Esophagus muscularis mucosa (tissue), 4 donors: ENCODE results near the gene CIT. TPM values are rescaled to one million over a fixed set of nuclear protein-coding genes. Genes with fewer than 3 reads are reported as not detected.

Experiments
- DNase-seq: peaks from one replicate; pipeline ENCODE4 v3.0.0-alpha.2; 2017; ENCODE audit errors: extremely low spot score
- H3K27ac ChIP-seq, 4 donors: fragments of 200-600 bp; sonication (generic); replicated peaks in 1 of 4; 1 replicate in 3 of 4; 2 replicates in 1 of 4; pipeline ENCODE4 v1.5.1; 2016 to 2019; ENCODE audit warnings: mild to moderate bottlenecking in 1 of 4
- H3K27me3 ChIP-seq, 4 donors: fragments of 200-600 bp; sonication (generic); one replicate each; pipeline versions ENCODE4 v1.5.1 to v1.6.0; 2016 to 2019
- H3K36me3 ChIP-seq, 4 donors: fragments of 200-600 bp; sonication (generic); one replicate each; pipeline ENCODE4 v1.5.1; 2016 to 2019
- H3K4me1 ChIP-seq, 4 donors: fragments of 200-600 bp; sonication (generic); one replicate each; pipeline ENCODE4 v1.5.1; 2016 to 2019
- H3K4me3 ChIP-seq, 4 donors: fragments of 200-600 bp; sonication (generic); 1 replicate in 2 of 4; 2 replicates in 2 of 4; pipeline ENCODE4 v1.5.1; 2016 to 2019; ENCODE audit warnings: mild to moderate bottlenecking in 4 of 4, moderate library complexity in 1 of 4
- H3K9me3 ChIP-seq, 4 donors: fragments of 200-600 bp; sonication (generic); 1 replicate in 3 of 4; 2 replicates in 1 of 4; pipeline ENCODE4 v1.5.1; 2016 to 2019
- EP300 ChIP-seq: sonication (generic); formaldehyde crosslinking; IDR thresholded peaks from one replicate; pipeline ENCODE4 v1.6.1; 2017; ENCODE audit warnings: antibody characterized with exemption
- POLR2A ChIP-seq: fragments of 450-650 bp; IDR thresholded peaks from one replicate; pipeline ENCODE4 v1.6.1; 2017; ENCODE audit warnings: antibody characterized with exemption, moderate library complexity, mild to moderate bottlenecking, low read depth
- POLR2AphosphoS5 ChIP-seq, 2 donors: sonication (generic); formaldehyde crosslinking; IDR thresholded peaks; one replicate each; pipeline ENCODE4 v1.6.1; 2017; ENCODE audit warnings: antibody characterized with exemption in 2 of 2
- WGBS: methylation state at CpG from one replicate; pipeline ENCODE4 v1.1.5; 2018; 5-methylcytosine and 5-hydroxymethylcytosine counted together
- intact Hi-C: fragments of 100-400 bp; cut with DNase I; formaldehyde crosslinking; loops from one replicate; pipeline ENCODE4 v1.15.1; 2023
- total RNA-seq, 4 donors: library from RNA; depleted of rRNA; stranded (reverse); fragments of >200 nt; gene quantifications; one replicate each; pipeline versions ENCODE4 v1.1.0 to v1.2.1, GENCODE V29; 2016
- TF ChIP-seq, protein P1 (sequence below), 3 experiments: fragments of 200-600 bp in 2 of 3; fragments of 450-650 bp in 1 of 3; sonication (generic) in 2 of 3; IDR thresholded peaks; one replicate each; pipeline ENCODE4 v1.5.1; 2017 to 2019; ENCODE audit warnings: antibody characterized with exemption in 3 of 3, mild to moderate bottlenecking in 2 of 3, moderate library complexity in 1 of 3

CIT gene
- total RNA-seq, 4 donors from 2014 or later, result 5.1 to 14.8 (median 5.8) TPM

DNA sequence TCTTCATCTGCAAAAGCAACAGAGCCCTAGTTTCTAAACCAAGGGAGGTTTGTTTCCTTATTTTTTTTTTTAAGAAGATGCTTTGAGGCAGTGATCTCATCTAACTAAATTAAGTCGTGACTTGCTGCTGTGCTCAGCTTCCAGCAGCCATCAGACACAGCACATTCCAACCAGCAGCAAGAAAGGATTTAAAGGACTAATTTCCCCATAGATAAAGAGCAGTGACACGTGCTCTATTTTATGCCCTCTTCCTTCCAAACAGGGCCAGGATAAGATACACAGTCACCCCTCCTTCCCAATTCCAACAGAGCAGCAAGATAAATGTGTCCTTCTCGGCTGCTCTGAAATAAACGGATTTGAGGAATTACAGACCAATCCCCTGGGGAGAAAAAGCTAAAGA, 127.5 kb downstream of the CIT start:
- H3K27ac ChIP-seq, result no peak overlapping the region
- H3K4me1 ChIP-seq, result no peaks in the 10 kb centered on the region
- no peaks in the 10 kb centered on the region for H3K27me3 ChIP-seq
- 50% methylated on average over 4 of the region's 4 CpGs for WGBS
- no peaks in the 10 kb centered on the region for H3K36me3 ChIP-seq
- intact Hi-C loops, result no loop called here
- H3K4me3 ChIP-seq, result no peak overlapping the region
- TF ChIP-seq EP300 (no peak), POLR2A (no peak), POLR2AphosphoS5 (IDR thresholded peaks at IDR 0.05) (no peak)
- TF ChIP-seq, protein P1, sequence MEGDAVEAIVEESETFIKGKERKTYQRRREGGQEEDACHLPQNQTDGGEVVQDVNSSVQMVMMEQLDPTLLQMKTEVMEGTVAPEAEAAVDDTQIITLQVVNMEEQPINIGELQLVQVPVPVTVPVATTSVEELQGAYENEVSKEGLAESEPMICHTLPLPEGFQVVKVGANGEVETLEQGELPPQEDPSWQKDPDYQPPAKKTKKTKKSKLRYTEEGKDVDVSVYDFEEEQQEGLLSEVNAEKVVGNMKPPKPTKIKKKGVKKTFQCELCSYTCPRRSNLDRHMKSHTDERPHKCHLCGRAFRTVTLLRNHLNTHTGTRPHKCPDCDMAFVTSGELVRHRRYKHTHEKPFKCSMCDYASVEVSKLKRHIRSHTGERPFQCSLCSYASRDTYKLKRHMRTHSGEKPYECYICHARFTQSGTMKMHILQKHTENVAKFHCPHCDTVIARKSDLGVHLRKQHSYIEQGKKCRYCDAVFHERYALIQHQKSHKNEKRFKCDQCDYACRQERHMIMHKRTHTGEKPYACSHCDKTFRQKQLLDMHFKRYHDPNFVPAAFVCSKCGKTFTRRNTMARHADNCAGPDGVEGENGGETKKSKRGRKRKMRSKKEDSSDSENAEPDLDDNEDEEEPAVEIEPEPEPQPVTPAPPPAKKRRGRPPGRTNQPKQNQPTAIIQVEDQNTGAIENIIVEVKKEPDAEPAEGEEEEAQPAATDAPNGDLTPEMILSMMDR (IDR thresholded peaks at IDR 0.05), result no peak
- peaks cover 0 to 14% (median 9%) of the 10 kb centered on the region in 4 donors for H3K9me3 ChIP-seq
- no peak for DNase-seq

DNA sequence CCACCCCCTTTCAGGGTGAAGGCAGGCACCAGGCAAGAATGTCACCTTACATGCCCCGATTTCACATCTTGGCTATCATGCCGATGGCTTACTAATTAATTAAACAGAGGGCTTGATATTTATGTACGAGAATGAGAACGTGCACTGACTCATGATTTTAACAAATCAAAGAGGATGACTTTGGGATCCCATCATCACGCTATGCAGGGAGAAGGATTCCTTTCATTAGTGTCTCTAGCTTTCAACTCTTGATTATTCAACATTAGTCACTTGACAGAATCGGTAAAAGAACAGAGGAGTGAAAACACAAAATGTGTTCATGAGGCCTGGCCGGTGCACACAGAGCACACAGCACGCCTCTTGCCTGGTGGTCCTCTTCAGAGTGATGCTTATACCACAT, 128.6 kb downstream of the CIT start:
- intact Hi-C loops, result no loop called here
- DNase-seq, result no peak
- Histone ChIP-seq H3K27ac (no peak overlapping the region), H3K9me3 (peaks cover 0 to 20% (median 12%) of the 10 kb centered on the region in 4 donors), H3K4me3 (no peak overlapping the region), H3K4me1 (no peaks in the 10 kb centered on the region), H3K36me3 (no peaks in the 10 kb centered on the region), H3K27me3 (no peaks in the 10 kb centered on the region)
- WGBS, result 89% methylated on average over 8 of the region's 8 CpGs
- no peak for TF ChIP-seq POLR2AphosphoS5 (IDR thresholded peaks at IDR 0.05)

DNA sequence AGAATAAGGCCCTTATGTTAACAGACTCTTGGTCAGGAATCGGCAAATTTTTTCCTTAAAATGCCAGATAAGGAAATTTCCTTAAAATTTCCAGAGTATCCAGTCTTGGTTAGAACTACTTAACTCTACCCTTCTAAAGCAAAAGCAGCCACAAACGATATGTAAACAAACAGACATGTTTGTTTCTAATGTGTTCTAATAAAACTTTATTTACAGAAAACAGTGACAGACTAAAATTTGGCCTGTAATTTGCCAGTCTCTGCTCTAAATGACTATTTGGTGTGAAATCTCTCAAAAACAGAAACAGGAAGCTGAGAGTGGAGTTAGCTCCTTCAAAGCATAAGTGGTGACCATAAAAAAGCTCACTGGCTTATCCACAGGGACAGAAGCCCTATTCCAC, 131.0 kb downstream of the CIT start:
- Histone ChIP-seq H3K27me3 (no peaks in the 10 kb centered on the region), H3K36me3 (no peaks in the 10 kb centered on the region), H3K4me1 (no peaks in the 10 kb centered on the region), H3K4me3 (no peak overlapping the region), H3K27ac (no peak overlapping the region), H3K9me3 (peaks cover 0 to 20% (median 12%) of the 10 kb centered on the region in 4 donors)
- WGBS, result 100% methylated on average over 2 of the region's 2 CpGs
- intact Hi-C loops, result no loop called here
- no peak for DNase-seq
- TF ChIP-seq EP300 (no peak), POLR2AphosphoS5 (IDR thresholded peaks at IDR 0.05) (no peak), POLR2A (no peak)
- TF ChIP-seq, protein P1 (IDR thresholded peaks at IDR 0.05), result no peak

DNA sequence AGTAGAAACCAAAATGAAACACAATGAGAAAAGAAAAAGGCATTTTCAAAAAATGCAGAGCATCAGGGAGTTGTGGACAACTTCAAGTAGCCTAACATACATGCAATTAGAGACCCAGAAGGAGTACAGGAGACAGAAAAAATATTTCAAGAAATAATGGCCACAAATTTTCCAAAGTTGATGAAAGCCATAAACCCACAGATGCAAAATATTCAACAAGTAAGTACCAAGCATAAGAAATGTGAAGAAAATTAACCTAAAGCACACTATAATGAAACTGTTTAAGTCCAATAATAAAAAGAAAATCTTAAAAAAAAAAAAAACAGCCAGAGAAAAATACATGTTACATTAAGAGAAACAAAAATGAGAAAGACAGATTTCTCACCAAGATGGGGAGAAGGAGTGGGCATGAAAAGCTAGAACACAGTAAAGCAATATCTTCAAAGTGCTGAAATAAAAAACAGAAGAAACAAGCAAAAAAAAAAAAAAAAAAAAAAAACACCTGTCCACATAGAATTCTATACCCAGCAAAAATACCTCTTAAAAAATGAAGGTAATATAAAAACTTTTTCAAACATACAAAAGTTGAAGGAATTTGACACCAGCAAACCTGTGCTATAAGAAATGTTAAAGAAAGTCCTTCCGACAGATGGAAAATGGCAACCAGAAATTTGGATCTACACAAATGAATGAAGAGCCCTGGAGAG, 132.1 kb downstream of the CIT start:
- H3K9me3 ChIP-seq, result peaks cover 0 to 20% (median 12%) of the 10 kb centered on the region in 4 donors
- intact Hi-C loops, result no loop called here
- H3K4me3 ChIP-seq, result no peak overlapping the region
- no peaks in the 10 kb centered on the region for H3K36me3 ChIP-seq
- no peak for TF ChIP-seq EP300
- TF ChIP-seq, protein P1 (IDR thresholded peaks at IDR 0.05), result no peak
- no peak for TF ChIP-seq POLR2A
- no peak for TF ChIP-seq POLR2AphosphoS5 (IDR thresholded peaks at IDR 0.05)
- 97% methylated on average over 1 of the region's 1 CpG for WGBS
- DNase-seq, result no peak
- H3K27me3 ChIP-seq, result no peaks in the 10 kb centered on the region
- no peak overlapping the region for H3K27ac ChIP-seq
- no peaks in the 10 kb centered on the region for H3K4me1 ChIP-seq

DNA sequence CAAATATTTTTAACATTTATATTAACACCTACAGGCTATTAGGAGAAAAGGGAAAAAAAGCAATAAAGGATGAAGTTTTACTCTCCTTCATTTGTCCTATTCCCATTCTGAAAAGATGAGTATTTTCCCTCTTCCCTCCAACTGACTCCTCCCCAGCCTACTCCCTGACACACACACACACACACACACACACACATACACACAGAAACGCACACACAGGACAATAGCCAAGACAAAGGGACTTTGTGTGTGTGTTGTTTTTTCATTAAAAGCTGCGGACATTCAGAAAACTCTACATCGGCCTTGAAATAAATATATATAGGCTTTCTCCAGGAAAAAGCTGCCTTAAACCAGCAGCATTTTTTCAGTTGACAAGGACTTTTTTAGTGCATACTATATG, 134.4 kb downstream of the CIT start:
- Histone ChIP-seq H3K27me3 (no peaks in the 10 kb centered on the region), H3K27ac (no peak overlapping the region), H3K4me1 (no peaks in the 10 kb centered on the region), H3K4me3 (no peak overlapping the region), H3K9me3 (peaks cover 0 to 20% (median 12%) of the 10 kb centered on the region in 4 donors), H3K36me3 (no peaks in the 10 kb centered on the region)
- DNase-seq, result no peak
- intact Hi-C loops, result no loop called here
- 93% methylated on average over 3 of the region's 3 CpGs for WGBS
- TF ChIP-seq POLR2A, result no peak
- TF ChIP-seq, protein P1 (IDR thresholded peaks at IDR 0.05), result no peak
- TF ChIP-seq EP300, result no peak
- no peak for TF ChIP-seq POLR2AphosphoS5 (IDR thresholded peaks at IDR 0.05)
